HG03045 (cell line): ENCODE measurements around the gene LRIG1.

Experiments
- ATAC-seq: cut with Tn5 transposase; IDR thresholded peaks from one replicate; pipeline ENCODE4 v1.9.1; 2021; ENCODE audit warnings: mild to moderate bottlenecking, moderate library complexity; ENCODE audit not compliant: unreplicated experiment

LRIG1 gene, protein sequence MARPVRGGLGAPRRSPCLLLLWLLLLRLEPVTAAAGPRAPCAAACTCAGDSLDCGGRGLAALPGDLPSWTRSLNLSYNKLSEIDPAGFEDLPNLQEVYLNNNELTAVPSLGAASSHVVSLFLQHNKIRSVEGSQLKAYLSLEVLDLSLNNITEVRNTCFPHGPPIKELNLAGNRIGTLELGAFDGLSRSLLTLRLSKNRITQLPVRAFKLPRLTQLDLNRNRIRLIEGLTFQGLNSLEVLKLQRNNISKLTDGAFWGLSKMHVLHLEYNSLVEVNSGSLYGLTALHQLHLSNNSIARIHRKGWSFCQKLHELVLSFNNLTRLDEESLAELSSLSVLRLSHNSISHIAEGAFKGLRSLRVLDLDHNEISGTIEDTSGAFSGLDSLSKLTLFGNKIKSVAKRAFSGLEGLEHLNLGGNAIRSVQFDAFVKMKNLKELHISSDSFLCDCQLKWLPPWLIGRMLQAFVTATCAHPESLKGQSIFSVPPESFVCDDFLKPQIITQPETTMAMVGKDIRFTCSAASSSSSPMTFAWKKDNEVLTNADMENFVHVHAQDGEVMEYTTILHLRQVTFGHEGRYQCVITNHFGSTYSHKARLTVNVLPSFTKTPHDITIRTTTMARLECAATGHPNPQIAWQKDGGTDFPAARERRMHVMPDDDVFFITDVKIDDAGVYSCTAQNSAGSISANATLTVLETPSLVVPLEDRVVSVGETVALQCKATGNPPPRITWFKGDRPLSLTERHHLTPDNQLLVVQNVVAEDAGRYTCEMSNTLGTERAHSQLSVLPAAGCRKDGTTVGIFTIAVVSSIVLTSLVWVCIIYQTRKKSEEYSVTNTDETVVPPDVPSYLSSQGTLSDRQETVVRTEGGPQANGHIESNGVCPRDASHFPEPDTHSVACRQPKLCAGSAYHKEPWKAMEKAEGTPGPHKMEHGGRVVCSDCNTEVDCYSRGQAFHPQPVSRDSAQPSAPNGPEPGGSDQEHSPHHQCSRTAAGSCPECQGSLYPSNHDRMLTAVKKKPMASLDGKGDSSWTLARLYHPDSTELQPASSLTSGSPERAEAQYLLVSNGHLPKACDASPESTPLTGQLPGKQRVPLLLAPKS

DNA sequence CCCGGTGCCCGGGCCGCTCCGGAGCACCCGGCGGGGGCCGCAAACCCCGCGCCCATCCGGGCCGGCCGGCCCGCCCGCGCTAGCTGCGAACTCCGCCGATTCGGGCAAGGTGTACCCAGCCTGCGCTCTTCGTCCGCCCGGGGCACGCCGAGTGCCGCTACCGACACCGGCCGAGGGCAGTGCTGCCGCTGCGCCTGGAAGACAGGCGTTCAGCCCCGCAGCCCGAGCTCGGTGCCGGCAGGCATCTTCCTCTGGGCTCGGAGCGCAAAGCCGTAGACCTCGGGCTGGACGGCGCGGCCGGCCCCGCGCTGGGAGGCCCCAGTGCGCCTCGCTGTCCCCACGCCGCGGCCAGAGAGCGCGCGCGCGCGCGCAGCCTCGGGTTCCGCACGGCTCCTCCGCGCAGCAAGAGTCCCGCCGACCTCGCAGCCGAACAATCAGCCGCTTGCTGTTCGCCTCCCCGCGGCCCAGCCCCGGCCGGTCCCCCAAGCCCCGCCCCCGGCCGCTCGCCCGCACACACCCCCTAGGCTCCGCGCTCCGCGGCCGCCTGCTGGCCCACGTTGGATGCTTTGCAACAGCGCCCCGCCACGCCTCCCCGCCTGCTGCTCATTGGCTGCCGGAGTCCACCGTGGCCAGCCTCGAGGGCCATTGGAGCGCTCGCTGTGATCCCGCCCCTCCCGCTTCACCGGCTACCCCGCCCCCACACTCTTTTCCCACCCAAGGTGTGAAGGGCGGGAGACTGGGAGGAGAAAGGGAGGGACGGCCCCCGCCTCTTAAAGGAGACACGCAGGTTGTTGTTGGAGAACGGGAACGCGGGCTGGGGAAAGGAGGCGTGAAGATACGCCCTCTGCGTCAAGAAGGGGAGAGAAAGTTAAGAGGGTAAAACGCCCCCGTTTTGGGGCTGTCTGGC lies at the start of gene LRIG1:
TSS of gene LRIG1 (minus strand) at position 447 of the 907 bp plus-strand sequence. CDS start 615 bp downstream, outside the sequence.
- peak; percentile 97 for ATAC-seq

DNA sequence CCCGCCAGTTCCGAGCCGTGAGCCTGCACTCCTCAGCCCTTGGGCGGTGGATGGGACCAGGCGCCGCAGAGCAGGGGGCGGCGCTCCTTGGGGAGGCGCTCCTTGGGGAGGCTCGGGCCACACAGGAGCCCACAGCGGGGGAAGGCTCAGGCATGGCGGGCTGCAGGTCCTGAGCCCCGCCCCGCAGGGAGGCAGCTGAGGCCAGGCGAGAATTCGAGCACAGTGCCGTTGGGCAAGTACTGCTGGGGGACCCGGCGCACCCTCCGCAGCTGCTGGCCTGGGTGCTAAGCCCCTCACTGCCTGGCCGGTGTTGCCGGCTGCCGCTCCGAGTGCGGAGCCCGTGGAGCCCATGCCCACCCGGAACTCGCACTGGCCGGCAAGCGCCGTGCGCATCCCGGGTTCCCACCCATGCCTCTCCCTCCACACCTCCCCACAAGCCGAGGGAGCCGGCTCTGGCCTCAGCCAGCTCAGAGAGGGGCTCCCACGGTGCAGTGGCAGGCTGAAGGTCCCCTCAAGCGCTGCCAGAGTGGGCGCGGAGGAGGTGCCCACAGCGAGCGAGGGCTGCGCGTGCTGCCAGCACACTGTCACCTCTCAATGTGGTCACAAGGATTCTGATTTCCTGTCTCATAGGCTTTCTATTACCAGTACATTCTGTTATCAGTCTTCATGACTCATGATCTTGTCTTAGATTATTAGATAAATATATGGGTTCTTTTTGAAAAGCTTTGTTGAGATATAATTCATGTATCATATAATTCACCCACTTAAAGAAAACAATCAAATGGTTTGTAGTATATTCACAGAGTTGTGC lies 44.0 kb upstream of the LRIG1 start:
- no peak for ATAC-seq

DNA sequence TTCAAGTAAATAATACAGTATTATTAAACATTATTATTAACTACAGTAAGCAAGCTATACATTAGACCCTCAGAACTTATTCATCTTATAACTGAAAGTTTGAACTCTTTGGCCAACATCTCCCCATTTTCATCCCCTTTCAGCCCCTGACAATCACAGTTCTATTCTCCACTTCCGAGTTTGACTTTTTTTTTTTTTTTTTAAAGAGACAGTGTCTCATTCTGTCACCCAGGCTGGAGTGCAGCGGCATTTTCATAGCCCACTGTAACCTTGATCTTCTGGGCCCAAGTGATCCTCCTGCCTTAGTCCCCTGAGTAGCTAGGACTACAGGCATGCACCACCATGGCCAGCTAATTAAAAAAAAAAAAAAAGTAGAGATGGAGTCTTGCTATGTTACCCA lies 41.3 kb upstream of the LRIG1 start:
- ATAC-seq = no peak

DNA sequence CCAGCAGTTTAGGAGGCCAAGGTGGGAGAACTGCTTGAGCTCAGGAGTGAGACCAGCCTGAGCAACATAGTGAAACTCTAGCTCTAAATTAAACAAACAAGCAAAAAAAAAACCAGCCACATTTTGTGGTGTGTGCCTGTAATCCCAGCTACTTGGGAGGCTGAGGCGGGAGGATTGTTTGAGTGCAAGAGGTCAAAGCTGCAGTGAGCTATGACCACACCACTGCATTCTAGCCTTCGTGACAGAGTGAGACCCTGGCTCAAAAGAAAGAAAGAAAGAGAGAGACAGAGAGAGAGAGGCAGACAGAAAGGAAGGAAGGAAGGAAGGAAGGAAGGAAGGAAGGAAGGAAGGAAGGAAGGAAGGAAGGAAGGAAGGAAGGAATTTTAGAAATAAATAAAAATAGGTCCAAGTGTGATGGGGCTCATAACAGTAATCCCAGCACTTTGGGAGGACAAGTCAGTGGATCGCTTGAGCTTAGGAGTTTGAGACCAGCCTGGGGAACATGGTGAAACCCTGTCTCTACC lies 38.7 kb upstream of the LRIG1 start:
- ATAC-seq = no peak

DNA sequence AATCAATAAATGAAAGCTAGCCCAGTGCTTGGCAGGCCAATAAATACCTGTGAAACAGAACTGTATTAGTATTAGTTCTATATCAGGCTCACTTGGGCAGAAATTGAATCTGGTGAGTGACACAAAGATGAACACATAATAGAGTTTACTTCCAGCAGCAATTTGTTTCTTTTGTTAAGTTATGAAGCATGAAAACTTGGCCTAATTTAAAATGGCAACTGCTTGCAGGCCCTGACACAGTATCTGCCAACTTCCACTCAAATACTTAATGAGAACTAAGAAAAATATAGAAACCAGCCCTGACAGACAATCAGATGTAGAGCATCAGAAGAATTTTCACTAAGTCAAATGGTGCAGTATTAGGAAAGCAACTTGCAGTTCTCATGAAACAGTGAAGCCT lies 37.6 kb upstream of the LRIG1 start:
- no peak for ATAC-seq

DNA sequence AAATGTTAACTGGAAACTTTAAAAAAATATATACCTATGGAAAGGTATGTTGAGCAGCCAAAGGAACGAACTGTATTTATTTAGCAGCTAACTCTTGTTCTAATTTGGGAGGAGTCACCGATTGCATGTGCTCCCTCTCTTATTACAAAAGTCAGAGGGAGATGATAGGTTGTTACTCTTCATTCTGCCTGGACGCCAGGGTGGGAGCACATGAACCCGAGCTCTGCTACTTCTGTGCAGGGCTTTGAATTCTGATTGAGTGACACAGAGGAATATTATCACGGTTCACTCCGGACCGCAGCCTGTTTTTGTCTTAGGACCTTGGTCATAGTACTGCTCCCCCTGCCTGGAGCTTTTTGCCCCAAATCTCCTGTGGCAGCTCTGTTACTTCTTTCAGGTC lies 36.9 kb upstream of the LRIG1 start:
- ATAC-seq = no peak

DNA sequence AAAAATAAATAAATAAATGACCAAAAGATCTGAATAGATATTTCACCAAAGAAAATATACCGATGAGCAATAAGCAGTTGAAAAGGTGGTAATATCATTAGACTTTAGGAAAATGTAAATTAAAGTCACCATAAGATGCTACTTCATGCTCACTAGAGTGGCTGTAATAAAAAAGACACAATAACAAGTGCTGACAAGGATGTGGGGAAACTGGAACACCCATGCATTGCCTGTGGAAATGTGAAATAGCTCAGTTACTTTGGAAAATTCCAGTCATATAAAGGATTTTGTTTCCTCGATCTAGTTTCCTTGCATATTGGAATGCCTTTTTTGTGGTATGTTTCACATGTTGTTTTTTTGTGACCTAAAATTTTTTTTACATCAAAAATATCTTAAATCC lies 36.0 kb upstream of the LRIG1 start:
- no peak for ATAC-seq

DNA sequence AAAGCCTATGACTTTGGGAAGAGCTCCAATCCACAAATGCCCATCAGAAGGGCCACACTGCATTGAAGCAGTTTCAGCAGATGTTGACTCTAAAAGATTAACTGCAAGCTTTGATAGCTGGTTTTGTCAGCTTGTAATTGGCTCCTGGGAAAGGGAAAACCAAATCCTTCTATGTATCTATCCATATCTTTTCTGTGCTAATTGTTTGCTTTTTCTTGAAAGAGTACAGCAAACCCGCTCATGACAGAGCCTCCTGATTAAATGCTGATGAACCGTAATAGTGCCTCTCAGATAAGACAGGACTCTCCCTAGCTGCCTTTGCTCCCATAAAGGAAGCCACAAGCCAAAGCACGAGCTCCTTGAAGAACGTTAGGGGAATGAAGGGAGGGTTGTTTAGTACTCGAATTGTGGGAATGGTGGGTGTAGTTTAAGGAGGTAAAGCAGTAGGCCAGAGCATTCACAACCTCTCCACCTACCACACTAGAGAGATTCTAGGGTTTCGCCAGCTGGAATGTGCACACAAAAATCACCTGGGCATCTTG lies 33.6 kb upstream of the LRIG1 start:
- ATAC-seq = no peak

DNA sequence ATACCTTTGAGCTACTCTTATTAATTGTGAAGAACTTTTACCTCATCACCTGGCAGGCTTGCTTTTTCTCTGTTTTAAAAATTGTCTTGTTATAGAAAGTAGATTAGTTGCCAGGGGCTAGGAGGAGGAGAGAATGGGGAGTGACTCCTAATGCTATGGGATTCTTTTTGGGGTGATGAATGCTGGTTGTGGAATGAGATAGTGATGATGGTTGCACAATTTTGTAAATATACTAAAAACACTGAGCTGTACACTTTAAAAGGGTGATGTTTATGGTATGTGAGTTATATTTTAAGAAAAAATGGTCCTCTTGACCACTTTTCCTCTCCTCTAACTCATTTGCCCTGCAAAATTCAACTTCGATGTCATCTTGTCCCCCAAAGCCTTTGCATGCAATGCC lies 31.8 kb upstream of the LRIG1 start:
- ATAC-seq = no peak

DNA sequence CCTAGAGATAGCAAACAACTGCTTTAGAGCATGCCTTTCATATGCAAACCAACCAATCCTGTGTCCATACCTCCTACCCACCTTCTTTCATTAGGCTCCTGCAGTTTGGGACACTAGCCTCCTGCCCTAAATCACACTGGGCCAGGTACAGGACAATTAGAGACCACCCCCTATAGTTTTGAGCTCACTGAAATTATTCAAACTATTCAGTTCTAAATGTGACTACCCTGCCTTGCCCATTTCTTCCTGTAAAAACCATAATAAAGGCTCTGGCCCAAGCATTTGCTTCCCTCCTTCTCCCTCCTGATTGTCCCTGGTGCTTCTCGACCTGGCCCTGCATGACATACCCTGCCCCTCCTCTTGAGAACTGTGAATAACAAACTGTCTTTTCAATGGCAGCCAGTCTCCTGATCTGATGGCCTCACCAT lies 31.4 kb upstream of the LRIG1 start:
- ATAC-seq = no peak

DNA sequence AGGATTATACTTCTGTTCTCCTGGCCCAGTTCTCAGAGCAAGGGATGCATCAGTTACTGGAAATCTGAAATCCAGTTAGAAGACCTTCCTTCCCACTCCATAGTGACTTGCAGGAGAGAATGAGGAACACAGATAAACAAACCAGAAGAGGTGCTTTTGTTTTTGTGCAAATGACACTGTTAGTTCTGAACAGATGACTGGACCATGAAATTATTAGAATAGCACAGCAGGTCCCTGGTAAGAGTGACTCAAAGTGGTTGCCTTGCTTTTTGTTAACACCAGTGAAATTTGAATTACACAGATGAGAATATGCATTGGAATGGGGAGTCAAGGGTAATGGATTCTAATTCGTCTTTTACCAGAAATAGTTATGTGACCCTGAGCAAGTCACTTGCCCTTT lies 30.4 kb upstream of the LRIG1 start:
- ATAC-seq = no peak

DNA sequence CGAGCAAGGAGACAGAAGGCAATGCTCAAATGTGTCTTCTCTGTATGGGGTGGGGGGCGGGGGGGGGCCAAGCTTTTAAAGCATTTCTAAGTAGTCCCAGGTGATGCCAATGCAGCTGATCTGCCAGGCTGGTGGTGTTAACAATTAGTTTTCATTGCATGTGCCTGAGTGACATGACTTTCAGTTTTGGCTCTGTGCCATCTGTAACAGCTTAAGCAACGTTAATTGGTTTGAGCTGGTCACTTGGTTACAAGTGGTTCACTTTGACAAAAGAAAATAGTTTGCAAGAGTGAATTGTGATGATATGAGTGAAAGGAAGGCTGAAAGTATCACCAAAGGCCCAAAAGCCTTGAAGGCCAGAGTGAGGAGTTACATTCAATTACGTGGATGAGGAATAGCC lies 26.4 kb upstream of the LRIG1 start:
- no peak for ATAC-seq

DNA sequence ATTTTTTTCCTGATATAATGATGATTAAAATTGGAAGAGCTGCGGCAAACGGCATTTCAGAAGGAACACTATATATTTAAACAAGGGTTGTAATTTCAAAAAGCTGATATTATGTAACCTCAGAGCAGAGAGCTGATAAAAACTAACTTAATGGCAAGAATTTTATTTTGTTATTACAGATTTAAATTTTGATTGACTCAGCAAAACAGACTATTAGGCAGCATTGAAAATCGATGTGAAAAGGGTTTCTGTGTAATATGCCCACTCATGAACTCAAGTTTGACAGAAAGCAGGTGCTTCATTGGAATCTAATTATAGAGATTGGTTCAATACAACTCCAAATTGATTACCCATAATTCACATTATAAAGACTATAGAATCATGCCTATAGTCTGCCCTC lies 24.9 kb upstream of the LRIG1 start:
- ATAC-seq = no peak

DNA sequence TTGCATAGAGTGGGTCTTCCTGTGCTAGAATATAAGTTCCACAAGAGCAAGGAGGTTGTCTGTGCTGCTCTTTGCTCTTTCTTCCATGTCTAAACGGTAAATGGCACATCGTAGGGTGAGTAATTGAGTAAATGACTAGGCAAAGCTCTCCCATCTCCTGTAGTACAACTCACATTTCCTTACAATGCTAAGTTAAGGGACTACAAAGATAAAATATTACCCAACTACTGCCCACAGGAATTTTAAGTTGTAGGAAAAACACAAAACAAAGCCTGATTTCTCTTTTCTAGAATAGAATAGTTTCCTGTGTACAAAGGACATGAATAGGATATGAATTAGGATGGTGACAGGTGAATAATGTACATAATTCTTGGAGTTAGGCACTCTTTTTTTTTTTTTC lies 19.9 kb upstream of the LRIG1 start:
- no peak for ATAC-seq

DNA sequence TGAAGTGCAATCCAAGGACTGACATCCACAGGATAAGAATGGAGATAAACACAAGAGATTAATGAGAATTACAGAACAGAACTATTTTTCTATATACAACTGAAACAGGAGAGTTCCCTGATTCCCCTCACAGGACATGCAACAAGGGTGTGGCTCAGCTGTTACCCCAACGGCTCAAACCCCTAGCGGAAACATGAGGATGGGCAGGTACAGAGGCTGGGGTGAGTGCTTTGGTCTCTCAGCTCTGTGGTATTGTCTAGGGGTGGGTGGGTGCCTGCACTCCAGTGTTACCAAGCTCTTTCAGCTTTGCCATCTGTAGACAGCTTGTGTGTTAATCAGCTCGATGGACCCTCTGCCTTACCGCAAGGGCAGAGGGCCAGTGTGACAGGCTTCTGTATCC lies 17.8 kb upstream of the LRIG1 start:
- no peak for ATAC-seq

DNA sequence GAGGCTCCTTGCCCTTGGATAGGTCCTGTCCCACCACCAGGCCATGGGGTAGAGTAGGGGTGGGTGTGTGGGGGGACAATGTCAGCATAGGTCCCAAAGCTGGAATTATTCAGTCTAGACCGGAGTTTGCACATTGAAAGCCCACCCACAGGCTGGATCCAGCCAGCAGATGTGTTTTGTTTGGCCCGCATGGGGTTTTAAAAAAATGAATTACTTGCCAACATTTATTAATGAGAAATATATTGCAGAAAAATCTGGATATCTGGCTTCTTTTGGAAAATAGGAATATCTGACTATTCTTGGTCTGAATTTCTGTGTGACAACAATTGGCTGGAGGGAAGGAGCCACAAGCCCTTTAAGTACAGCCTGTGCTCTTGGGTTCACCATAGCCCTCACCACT lies 17.3 kb upstream of the LRIG1 start:
- ATAC-seq = no peak

DNA sequence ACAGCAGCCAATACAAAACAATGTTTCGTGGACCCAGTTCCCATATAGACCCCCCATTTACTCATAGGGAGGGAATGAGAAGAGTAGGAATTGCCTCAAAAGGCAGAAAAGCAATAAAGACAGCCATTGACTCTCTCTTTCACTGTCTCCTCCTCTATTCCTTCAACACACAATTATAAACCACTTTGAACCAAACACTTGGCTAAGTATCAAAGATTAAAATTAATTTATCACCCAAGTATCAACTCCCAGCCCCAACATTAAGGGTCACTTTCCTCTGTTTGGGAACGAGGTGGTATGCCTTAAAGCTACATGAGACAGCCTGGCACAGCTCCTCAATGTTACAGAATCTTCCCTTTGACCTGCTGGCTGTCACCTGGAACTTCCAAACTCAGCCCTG lies 16.4 kb upstream of the LRIG1 start:
- ATAC-seq = no peak

DNA sequence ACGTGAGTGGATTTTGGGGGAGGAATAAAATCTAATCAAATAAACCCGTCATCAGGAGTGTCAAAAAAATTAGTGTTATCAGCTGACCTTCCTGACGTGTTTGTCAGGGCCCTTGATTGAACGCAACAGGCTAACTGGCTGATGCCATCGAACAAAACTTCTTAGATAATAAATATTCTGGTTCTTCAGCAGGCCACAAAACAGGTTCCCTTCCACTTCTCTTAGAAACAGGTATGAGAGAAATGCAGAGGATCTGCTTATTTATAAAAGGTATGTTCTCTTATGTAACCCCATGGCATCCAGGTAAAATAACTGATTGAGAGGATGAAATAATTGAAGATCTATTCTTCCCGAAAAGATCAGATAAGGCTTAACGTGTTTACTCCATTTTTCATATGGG lies 7.6 kb upstream of the LRIG1 start:
- no peak for ATAC-seq
